Measurements from ENCODE around the gene GLB1L2.

- TF ChIP-seq POLR2A (IDR thresholded peaks at IDR 0.05; ENCODE audit: low read length) (no peak), GATA1 (IDR thresholded peaks at IDR 0.05; ENCODE audit: low read depth, low read length) (no peak)
These were observed 62.5 kb downstream of the GLB1L2 start for GRCh38 chr11:134394311-134394710.
